HFFc6 (cell line): ENCODE data around the gene LRRC30. TPM values are rescaled to one million over a fixed set of nuclear protein-coding genes. Genes with fewer than 3 reads are reported as not detected.

Experiments used
- DNase-seq: peaks from one replicate; pipeline ENCODE4 v3.0.0-alpha.2; 2018
- H3K27ac Mint-ChIP-seq: 2 replicates; pipeline ENCODE4 v1.8.0; 2020; ENCODE audit warnings: mild to moderate bottlenecking, mixed read lengths
- H3K27me3 Mint-ChIP-seq: 2 replicates; pipeline ENCODE4 v1.8.0; 2021; ENCODE audit warnings: mild to moderate bottlenecking, moderate library complexity, mixed read lengths; ENCODE audit not compliant: insufficient read depth
- H3K36me3 Mint-ChIP-seq: 2 replicates; pipeline ENCODE4 v1.8.0; 2021; ENCODE audit warnings: low read depth, mixed read lengths
- H3K4me1 Mint-ChIP-seq: 2 replicates; pipeline ENCODE4 v1.8.0; 2020; ENCODE audit warnings: low read depth, mixed read lengths
- H3K4me3 Mint-ChIP-seq: 2 replicates; pipeline ENCODE4 v1.8.0; 2020; ENCODE audit warnings: mild to moderate bottlenecking, moderate library complexity, mixed read lengths
- H3K9me3 Mint-ChIP-seq: 2 replicates; pipeline ENCODE4 v1.8.0; 2020; ENCODE audit warnings: mild to moderate bottlenecking, mixed read lengths
- CTCF ChIP-seq: fragments of 200-600 bp; sonication (generic); IDR thresholded peaks from 2 replicates; pipeline ENCODE4 v1.5.0; 2021; ENCODE audit warnings: antibody characterized with exemption, mild to moderate bottlenecking
- total RNA-seq, 6 experiments: library from RNA; stranded (reverse); fragmentation: NEBNext Ultra II Directional; extraction: Animal tissue kit (Norgen Biotek cat#: 25700); gene quantifications; 2 replicates in 1 of 6; 3 replicates in 5 of 6; pipeline ENCODE4 v1.2.3, GENCODE V29; 2021

LRRC30 gene
- total RNA-seq, 6 experiments from 2014 or later, result not detected

- DNase-seq, result no peak
- H3K27me3 Mint-ChIP-seq, result peaks cover 16% of the 10 kb centered on the region
- TF ChIP-seq CTCF, result no peak
- no peaks in the 10 kb centered on the region for H3K4me1 Mint-ChIP-seq
- no peaks in the 10 kb centered on the region; the same call in 1 of the 2 replicates for H3K9me3 Mint-ChIP-seq
- no peak overlapping the region for H3K4me3 Mint-ChIP-seq
- no peaks in the 10 kb centered on the region for H3K36me3 Mint-ChIP-seq
- H3K27ac Mint-ChIP-seq, result no peak overlapping the region
Measured at GRCh38 chr18:7236933-7237332, 6.0 kb downstream of the LRRC30 start.

DNA sequence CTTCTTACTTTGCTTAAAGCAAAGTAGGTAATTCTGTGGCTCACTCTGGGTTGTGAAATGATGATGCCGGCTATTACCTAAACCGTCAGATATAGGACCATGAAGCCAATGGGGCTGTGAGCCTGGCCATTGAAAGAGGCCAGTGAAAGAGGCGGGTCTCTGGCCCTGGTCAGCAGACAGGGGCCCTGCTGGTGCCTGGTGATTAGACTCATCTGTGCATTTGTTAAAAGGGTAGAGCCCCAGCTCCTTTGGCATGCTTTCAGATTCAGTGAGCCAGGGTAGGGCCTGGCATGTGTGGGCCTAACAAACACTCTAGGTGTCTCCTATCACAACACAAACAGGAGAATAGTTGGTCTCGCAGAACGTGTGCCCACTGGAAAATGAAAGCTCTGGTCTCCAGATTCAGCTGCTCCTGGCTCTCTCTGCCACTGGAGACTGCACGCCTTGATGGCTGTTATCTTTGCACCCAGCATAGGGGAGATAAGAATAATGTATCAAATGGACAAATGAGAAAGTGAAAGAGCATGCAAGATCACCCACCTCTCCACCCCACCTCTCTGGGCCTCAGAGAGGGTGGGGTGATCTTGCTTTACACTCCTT is 6.9 kb downstream of the LRRC30 start:
- no peaks in the 10 kb centered on the region; the same call in 1 of the 2 replicates for H3K9me3 Mint-ChIP-seq
- no peak overlapping the region for H3K4me3 Mint-ChIP-seq
- DNase-seq, result no peak
- H3K27ac Mint-ChIP-seq, result no peak overlapping the region
- H3K4me1 Mint-ChIP-seq, result no peaks in the 10 kb centered on the region
- no peak for TF ChIP-seq CTCF
- H3K36me3 Mint-ChIP-seq, result no peaks in the 10 kb centered on the region
- peaks cover 9% of the 10 kb centered on the region for H3K27me3 Mint-ChIP-seq

- peaks cover 6% of the 10 kb centered on the region for H3K27me3 Mint-ChIP-seq
- no peak for TF ChIP-seq CTCF
- no peak overlapping the region for H3K27ac Mint-ChIP-seq
- no peaks in the 10 kb centered on the region for H3K36me3 Mint-ChIP-seq
- DNase-seq, result no peak
- H3K9me3 Mint-ChIP-seq, result no peaks in the 10 kb centered on the region; the same call in 1 of the 2 replicates
- no peak overlapping the region for H3K4me3 Mint-ChIP-seq
- no peaks in the 10 kb centered on the region for H3K4me1 Mint-ChIP-seq
Measured at GRCh38 chr18:7242926-7243325, 12.0 kb downstream of the LRRC30 start.

DNA sequence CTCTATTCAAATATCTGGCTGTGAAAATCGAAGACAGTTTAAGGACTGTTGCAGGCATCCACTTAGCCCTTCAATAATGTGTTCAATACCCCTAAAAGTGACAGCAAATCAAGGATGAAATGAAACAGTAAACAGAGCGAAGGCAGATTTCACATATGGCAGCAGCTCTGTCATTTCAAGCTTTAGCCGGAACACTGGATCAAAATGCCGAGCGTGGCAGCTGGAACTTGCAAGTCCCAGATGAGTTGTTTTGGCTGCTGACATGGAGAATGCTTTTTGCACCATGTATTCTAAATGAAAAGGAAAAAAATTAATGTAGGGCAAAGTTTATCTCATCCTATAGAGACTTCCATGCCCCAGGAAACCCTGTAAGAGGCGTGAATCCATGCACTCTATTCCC is 18.0 kb downstream of the LRRC30 start:
- no peaks in the 10 kb centered on the region for H3K36me3 Mint-ChIP-seq
- no peak for DNase-seq
- no peak overlapping the region for H3K4me3 Mint-ChIP-seq
- H3K9me3 Mint-ChIP-seq, result no peaks in the 10 kb centered on the region
- H3K27ac Mint-ChIP-seq, result no peak overlapping the region
- peaks cover 20% of the 10 kb centered on the region for H3K27me3 Mint-ChIP-seq
- H3K4me1 Mint-ChIP-seq, result no peaks in the 10 kb centered on the region
- TF ChIP-seq CTCF, result no peak

DNA sequence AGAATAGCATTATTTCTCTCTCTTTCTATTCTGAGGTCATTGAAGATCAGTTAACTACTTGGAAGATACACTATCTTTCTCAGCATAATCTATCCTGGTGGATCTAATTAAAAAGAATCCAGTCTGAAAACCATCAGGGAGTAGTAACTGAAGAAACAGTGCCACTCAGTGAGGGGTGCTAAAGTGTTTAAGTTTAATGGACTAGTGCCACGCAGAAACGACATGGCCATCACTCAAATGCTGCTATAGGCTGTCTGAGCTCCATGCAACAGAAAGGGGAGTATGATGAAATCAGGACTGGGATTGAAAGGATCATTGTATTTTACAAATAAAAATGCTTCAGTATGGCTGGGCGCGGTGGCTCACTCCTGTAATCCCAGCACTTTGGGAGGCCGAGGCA is 23.3 kb downstream of the LRRC30 start:
- no peak overlapping the region for H3K4me3 Mint-ChIP-seq
- no peaks in the 10 kb centered on the region for H3K4me1 Mint-ChIP-seq
- H3K27me3 Mint-ChIP-seq, result peaks cover 19% of the 10 kb centered on the region
- H3K36me3 Mint-ChIP-seq, result no peaks in the 10 kb centered on the region
- H3K9me3 Mint-ChIP-seq, result no peaks in the 10 kb centered on the region
- no peak overlapping the region for H3K27ac Mint-ChIP-seq
- no peak for TF ChIP-seq CTCF
- no peak for DNase-seq

GRCh38 chr18:7255054-7255453 is 24.2 kb downstream of the LRRC30 start:
- TF ChIP-seq CTCF, result no peak
- no peaks in the 10 kb centered on the region for H3K36me3 Mint-ChIP-seq
- DNase-seq, result no peak
- no peaks in the 10 kb centered on the region for H3K4me1 Mint-ChIP-seq
- peaks cover 15% of the 10 kb centered on the region for H3K27me3 Mint-ChIP-seq
- no peak overlapping the region for H3K4me3 Mint-ChIP-seq
- no peak overlapping the region for H3K27ac Mint-ChIP-seq
- H3K9me3 Mint-ChIP-seq, result no peaks in the 10 kb centered on the region
